Hematopoietic multipotent progenitor cell (in vitro differentiated cells): ENCODE measurements around the gene RETNLB. TPM values are rescaled to one million over a fixed set of nuclear protein-coding genes. Genes with fewer than 3 reads are reported as not detected.

Experiments
- DNase-seq, 3 donors: peaks; one replicate each; pipeline ENCODE4 v3.0.0-alpha.2; 2011 to 2015; ENCODE audit warnings: low read depth in 2 of 3, low spot score in 2 of 3
- total RNA-seq: library from RNA; depleted of rRNA; stranded (reverse); fragments of >200 nt; gene quantifications from one replicate; pipeline ENCODE4 v1.2.3, GENCODE V29; 2012

Gene RETNLB, protein sequence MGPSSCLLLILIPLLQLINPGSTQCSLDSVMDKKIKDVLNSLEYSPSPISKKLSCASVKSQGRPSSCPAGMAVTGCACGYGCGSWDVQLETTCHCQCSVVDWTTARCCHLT
- not detected for total RNA-seq

DNA sequence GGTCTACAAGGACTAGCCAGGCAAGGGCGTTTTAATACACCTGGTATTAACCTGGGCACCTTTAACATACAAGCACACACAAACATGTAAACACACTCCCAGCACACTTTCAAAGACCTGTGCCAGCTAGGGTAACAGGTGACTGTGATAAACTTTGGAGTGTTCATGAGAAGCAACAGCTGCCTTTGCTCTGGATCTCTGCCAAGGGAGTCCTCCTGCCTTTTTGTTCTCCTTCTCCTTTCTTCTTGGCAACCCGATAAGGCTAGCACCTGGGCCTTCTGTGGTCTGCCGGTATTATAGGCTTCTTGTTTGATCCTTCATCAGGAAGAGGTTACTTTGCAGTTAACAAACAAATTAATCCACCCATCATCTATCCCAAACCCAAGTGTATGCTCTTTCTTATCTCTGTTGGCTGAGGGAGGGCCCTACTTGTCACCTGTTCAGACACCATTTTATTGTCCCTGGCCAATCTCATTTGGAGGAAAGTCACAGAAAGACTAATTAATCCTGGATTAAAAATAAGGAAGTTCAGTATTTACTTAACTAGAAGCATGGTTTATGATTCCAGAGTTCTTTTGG is at the start of gene RETNLB:
RETNLB (minus strand) TSS at position 7 of the 579 bp plus-strand sequence. CDS start 225 bp downstream, outside the sequence.
- DNase-seq = no peak

DNA sequence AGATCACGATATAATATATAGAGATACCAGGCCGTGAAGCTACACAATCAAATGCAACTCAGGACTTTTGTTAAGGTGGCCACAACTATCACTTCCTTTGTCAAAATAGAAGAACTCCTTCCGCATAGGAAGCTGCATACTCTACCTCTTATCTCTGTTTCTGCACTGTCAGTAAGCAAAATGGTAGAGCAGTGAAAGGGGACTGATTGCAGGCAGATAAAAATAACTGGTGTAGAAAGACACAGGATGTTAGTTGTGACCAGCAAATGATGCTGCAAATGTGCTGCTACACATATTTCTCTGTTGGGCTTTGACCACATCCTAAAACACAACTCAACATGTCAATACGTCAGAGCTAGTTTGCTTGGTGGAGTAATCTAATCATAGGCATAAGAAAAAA is 49.1 kb upstream of the RETNLB start:
- DNase-seq = peak in 1 of 3 donors; percentile 2

DNA sequence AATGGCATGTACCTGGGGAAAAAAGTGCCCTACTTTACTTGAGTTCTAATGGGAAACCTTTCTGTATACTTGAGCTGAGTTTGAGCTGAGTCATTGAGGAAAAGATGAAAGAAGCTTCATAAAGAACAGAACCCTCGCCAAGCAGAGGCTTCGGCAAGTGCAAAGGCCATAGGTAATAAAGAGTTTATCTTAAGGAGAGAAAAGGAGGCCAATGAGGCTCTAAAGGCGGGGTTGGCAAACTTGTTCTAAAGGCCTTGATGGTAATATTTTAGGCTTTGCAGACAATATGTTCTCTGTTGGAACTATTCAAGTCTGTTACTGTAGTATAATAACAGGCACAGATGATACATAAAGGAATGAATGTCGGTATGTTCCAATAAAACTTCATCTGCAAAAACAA is 47.8 kb upstream of the RETNLB start:
- no peak for DNase-seq

DNA sequence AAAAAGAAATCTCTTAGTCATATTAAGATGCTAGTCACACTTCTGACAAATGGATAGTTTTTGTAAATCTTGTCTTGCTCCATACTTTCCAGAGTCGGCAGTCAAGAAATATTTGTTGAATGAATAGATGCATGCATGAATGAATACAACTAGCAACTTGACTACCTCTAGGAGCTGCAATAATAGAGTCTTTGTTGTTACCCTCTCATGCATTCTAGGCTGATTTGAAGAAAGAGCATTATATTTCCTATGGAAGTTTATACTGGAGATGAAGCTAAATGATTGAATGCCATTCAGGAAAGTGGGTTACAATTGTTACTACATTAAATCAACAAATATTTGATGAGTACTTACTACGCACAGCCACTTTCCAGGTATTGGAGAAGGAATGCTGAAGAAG is 47.2 kb upstream of the RETNLB start:
- DNase-seq = no peak

DNA sequence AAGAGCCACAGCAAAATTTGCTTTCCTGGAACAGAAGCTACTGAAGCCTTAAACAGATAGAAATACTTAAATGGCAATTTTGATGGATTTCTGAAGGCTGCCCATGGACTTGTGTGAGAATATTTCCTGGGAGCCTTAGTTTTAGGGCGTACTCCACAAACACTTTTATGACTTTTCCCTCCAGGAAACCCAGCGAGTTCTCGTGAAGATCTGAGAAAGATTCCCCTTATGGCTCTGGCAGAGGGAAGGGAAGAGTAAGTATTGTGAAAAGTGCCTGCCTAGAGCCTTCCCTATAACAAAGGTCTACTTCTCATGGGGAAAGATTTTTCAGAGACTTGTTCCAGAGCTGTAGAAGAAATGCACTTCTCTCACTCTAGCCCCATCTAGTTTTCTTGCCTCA is 34.3 kb upstream of the RETNLB start:
- DNase-seq = no peak

DNA sequence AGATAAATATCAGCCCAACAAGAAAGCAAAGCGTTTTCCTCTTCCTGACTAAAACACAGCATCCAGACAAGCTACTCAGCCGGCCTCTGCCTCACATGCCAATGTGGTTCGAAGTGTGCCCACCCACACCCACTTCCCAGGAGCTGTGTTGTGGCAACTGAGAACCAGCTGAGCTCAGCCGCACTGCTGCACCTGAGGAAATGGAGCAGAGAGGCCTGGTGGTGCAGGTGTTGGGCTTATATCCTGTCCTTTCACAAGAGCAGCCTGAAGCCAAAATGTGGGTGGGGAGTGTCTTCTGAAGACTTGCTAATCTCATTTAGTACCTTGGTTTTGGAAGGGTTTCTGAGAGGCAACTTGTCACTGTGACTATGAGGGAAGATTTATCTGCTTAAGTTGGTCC is 23.0 kb upstream of the RETNLB start:
- no peak for DNase-seq

DNA sequence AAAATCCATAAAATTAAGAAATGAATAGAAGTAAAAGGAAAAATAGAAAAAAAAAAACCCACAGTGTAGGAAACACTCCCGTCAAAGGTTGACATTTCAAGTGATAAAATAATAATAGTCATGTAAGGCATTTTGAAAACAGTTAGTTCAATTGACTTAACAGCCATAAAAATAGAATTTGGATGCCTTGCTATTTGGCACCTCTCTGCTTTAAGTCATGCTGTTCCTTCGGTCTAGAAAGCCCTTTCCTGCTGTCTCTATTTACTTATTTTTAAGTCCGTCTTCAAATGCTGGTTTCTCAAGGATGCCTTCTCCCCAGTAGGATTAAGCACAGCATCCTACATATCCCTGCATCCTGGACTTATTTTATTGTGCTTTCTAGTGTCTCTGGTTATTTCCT is 22.3 kb upstream of the RETNLB start:
- DNase-seq = no peak

DNA sequence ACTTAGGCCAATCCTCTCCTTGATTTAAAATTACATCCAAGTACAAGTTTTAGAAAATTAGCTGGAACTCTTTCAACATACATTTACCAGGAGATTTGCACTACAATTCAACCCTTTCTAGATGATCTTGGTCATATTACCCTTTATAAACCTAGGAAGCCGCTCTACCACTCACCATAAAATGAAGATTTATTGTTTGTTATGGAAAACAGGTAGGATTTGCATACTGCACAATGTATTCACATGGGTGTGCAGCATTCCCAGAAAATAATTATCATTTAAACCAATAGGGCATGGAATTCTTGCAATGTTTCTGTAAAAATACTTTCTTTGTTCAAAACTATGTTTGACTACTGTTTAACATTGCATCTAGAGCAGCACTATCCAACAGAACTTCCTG is 18.4 kb upstream of the RETNLB start:
- DNase-seq = no peak

DNA sequence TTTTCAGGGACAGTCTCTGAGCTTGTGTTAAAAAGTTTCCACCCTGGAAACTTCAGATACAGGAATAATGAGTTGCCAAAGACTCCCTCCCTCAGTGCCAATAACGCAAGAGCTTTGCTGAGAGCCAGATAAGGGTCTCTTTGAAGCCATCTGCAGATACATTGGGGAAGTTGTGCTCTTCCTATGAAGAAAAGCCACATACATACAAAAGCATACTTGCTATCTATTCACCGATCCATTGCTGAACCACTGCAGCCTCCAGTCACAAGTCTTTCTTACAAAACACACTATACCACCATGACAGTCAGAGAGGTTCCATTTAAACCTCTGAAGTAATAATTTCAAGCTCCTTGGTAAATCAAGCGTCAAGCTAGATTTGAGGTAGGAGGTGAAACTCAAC is 10.0 kb upstream of the RETNLB start:
- no peak for DNase-seq

DNA sequence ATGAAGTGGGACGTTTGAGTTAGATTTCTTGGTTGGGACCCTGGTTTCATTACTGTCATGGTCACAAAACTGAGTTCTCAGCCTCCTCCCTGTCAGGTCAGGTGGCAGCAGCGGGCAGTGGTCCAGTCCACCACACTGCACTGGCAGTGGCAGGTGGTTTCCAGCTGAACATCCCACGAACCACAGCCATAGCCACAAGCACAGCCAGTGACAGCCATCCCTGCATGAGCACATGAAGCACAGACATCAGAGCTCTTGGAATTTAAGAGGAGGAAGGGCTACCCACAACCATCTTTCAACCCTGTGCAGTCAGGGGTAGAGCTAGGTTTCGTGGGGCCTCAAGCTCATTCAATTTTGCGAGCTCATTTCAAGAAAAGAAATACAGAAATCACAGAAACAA is 1.5 kb downstream of the RETNLB start:
- DNase-seq = no peak

DNA sequence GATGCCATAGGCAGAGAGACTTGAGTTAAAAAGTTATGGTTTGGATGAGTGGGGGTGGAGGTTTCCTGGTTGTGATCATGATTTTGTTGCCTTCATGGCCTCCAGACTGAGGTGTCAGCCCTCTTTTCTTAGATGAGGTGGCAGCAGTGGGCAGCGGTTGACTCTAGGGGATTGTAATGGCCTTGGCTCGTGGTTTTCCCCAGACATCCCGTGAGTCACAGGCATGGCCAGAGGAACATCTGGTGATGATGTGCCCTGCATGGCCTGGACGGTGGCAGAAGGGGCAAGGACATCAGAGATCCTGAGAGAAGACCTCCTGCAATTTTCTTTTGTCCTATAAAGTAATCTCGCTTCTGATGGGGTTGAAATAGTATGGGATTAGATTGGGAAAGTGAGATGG is 12.4 kb downstream of the RETNLB start:
- no peak for DNase-seq

DNA sequence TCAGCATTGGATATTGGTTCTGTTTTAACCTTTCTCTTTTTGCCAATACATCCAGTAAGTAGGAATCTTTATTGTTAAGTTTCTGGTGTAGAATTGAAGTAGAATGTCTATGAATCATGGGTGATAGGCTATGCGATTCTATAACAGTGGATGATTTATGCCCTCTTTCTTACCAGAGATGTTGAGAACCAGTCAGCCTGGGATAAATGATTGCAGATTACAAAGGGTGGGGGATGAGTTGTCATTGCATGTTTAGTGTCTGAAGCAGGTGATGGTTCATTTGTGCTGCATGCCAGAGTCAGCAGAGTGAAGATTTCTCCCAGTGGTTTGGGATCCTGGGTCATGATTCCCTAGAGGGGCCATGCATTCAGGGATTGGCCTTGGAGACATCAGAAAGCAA is 14.3 kb downstream of the RETNLB start:
- no peak for DNase-seq

DNA sequence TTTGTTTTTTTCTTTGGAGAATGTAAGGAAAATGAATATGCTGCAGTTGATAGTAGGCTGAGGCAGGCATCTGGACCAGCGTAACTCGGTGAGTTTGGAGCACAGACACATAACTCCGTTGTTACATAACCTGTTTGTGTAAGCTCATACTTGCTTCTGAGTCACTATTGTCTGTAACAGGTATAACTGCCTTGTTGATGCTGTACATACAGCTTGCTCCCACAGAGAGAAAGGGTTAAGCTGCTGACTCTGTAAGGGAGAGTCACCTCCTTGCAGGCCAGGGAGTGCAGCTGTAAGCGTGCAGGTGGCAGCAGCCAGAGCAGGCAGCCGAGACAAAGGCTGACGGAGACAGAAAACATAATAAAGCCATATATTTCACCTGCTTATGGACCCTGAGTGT is 20.4 kb downstream of the RETNLB start:
- no peak for DNase-seq

DNA sequence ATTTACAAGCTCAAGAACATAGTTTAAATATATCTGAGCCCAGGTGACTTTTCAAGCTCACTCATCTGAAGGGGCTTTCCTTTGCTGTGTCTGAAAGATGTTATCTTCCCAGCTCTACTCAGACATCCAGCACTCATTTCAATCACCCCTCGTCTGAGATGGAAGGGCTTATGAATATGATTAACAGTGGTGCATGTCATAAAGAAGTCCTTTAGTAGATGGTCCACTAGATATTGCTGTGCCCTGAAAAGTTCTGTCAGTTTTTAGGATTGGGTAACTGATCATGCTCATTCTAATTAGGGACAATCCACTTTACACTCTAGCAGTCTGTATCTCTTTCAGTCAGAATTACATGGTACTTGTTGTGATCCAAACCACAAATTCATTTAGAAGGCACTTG is 28.3 kb downstream of the RETNLB start:
- no peak for DNase-seq

DNA sequence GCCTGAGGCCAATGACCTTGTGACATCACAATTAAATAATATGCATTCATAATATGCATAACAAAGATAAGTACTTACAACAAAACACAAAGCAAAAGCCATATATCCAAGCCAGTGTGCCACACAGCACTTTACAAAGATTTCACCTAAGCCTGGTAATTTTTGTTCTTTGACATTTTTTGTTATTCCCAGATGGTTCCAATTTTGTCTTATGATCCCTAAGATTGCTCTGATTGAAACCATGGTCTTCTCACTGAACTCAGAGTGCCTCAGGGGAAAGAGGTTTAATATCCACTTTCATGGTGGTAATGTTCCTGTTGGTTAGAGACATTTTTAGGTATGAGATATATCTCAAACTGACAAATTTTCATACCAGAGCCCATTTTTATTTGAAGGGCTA is 29.1 kb downstream of the RETNLB start:
- DNase-seq = no peak

DNA sequence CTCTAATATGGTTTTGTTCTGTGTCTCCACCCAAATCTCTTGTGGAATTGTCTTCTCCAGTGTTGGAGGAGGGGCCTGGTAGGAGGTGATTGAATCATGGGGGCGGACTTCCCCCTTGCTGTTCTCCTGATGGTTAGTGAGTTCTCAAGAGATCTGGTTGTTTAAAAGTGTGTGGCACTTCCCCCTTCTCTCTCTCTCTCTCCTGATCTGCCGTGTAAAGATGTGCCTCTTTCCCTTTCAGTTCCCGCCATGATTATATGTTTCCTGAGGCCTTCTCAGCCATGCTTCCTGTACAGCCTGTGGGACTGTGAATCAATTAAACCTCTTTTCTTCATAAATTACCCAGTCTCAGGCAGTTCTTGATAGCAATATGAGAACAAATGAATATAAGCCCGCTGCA is 33.1 kb downstream of the RETNLB start:
- no peak for DNase-seq

DNA sequence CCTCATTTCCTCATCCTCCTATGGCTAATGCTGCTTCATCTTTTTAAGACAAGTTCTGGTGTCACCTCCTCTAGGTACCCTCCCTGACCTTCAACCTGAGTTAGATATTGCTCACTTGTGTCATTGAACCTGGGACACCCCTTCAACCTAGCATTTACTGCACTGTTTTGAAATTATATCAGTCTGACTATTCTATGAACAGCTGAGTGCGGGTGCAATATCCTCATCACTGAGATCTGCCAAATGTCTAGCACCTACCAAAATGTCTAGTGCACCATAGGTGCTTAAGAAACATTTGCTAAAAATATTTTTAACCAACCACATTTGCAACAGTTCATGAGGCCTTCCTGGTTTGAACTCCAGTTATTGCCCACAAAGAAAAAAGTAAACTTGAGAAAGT is 34.5 kb downstream of the RETNLB start:
- no peak for DNase-seq

DNA sequence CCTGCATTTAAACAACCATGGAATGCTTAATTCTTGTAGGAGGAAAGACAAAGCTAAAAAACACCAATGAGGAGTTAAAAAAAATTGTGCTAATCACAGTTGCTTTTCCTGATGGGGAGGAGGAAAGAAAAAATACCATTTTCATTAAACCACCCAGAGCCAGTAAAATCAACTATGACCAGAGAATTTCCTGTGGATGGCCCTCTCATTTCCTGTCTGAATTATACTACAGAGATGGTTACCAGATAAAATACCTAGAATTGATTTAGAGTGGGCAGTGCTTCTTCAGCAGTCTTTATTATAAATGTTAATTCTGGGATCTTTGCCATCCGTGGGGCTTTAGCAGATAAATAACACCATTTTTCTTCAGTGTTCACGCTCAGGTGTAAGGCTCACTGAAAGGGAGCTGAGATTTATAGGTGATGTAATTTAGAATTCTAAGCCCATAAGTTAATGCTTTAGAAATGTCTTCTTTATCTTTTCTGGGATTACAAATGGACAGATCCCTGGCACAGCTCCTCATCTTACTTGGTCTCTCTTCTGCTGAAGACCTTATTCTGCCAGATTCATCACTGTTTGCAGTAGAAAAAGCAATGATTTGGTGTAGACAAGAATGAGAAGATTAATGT is 37.9 kb downstream of the RETNLB start:
- DNase-seq = no peak

DNA sequence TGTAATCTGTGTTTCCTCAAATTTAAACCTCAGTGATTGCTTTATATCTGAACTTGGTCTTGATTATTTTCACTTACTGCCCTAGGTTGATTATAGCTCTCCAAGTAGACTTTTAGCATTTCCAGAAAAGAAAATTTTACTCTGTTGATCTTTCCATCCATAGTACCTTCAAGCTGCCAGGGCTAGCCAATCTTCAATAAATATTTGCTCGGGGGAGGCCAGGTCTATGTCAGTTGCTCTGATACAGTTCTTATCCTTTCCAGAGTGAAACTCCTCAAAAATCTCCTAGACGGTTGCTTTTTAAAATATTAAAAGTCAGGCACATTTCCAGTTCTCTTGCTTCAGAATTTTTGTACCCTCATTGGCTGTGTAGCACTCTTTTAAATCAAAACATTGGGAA is 38.8 kb downstream of the RETNLB start:
- DNase-seq = no peak

DNA sequence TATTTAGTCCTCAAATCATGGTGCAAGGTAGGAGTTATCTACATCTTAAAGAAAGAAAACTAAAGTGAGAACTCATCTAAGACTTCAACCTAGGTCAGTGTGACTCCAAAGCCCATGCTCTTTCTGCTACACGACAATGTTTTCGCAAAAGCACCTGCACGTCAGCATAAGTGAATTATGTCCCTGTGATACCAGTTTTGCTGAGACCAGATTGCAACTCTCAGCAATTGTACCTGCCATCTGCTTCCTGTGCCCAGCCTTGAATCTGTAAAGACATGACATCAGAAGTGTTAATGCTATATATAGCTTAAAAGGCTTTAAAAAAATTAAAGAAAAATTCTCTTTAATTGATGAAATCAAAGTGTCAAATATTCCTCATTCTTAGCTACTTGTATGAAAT is 43.4 kb downstream of the RETNLB start:
- DNase-seq = peak in 2 of 3 donors; percentile 2 to 14

DNA sequence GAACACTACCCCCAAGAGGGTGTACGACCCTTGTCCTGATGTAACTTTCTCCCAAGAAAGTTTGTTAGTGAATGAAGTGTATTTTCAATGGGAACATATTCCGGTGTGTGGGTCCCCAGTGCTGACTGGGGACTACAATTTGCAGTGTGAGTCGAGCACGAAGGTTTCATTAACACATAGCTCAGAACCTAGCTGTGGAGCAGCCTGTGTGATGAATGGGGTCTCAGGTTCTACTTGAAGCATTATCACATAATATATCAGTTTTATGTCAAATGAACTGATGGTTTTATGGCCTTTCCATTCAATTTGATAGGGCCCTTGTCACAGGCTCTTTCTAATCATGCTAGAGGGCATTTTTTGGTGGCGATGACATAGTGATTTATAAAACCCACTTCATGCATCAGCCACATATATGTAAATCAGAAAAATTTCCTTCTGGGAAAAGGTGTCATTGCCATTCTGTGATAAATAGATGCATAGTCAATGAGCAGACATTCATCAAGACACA is 44.1 kb downstream of the RETNLB start:
- no peak for DNase-seq
